CD4-positive, alpha-beta T cell treated with Interleukin-4 for 4 hours (primary cell): ENCODE measurements around the gene RHPN2.
"Not testable (repeated sequence)": the region's sequence is repeated elsewhere in the genome, so short reads cannot be mapped to it uniquely, and the experiment has no call there.

Source experiments
- DNase-seq: peaks from one replicate; pipeline ENCODE4 v3.0.0-alpha.2; 2020

The RHPN2 gene

DNA sequence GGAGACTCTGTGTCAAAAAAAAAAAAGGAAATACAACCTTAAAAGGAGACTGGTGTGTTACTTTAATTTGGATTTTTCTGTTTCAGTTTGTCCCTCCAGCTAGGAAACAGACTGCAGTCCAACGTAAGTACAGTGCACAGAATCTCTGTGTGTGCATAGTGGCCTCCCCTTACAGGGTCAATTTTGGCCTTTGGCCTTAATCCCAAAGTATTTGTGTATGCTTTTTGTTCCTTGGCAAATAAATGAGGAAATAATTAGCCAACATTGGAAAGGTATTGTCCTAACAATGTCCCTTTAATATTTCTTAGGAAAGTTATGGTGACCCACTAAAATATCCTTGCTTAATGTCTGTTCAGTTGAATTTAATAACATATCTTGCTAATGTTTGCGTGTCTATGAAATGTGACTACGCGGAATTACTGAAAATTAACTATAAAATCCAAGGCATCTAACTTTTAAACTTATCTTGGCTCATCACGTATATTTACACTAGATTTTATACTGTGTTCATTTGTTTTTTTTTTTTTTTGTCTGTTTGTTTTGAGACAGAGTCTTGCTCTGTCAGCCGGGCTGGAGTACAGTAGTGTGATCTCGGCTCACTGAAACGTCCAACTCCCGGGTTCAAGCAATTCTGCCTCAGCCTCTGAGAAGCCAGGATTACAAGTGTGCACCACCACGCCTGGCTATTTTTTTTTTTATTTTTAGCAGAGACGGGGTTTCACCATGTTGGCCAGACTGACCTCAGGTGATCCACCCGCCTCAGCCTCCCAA lies 39.0 kb downstream of the RHPN2 start:
- not testable (repeated sequence) for DNase-seq

DNA sequence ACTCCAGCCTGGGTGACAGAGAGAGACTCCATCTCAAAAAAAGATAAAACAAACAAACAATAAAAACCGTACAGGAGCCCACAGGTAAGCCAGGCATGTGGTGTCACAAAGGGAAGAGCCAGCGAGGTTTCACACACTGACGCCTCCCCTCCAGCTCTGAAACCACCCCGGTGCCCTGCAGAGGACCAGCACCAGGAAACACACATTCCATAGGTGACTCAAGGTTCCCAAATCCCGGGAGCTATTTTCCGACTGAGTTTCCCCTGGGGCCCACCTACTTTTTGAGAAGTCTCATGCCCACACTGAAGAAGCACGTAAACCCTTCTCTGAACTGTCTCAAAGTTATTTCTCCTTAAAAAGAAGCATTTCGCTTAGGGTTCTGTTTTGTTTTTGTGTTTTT lies 40.3 kb downstream of the RHPN2 start:
- DNase-seq = no peak

GRCh38 chr19:33022472-33023116 lies 42.1 kb downstream of the RHPN2 start:
- no peak for DNase-seq

DNA sequence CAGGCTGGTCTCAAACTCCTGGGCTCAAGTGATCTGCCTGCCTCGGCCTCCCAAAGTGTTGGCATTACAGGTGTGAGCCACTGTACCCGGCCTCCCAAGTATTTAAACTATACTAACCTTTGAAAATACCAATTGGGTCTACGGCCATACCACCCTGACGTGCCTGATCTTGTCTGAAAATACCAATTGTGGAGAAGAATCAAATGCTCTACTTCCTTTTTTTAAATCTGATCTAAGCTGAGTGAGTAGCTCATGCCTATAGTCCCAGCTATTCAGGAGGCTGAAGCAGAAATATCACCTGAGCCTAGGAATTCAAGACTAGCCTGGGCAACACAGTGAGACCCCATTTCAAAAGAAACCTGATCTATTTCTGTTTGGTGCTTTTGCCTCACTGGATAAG lies 53.8 kb downstream of the RHPN2 start:
- not testable (repeated sequence) for DNase-seq

DNA sequence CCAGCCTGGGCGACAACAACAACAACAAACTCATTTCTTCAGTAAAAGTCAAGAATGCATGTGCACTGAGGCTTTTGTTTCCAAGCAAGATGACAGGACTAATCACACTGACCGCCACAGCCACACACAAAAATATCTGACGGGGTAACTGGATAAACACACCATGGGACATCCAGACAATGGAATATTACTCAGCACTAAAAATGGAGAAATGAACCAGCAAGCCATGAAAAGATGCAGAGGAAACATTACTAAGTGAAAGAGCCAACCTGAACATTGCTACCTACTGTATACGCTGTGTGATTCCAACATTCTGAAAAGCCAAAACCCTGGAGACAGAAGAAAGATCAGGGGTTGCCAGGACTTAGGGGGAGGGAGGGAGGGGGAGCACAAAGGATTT lies 56.0 kb downstream of the RHPN2 start:
- no peak for DNase-seq

DNA sequence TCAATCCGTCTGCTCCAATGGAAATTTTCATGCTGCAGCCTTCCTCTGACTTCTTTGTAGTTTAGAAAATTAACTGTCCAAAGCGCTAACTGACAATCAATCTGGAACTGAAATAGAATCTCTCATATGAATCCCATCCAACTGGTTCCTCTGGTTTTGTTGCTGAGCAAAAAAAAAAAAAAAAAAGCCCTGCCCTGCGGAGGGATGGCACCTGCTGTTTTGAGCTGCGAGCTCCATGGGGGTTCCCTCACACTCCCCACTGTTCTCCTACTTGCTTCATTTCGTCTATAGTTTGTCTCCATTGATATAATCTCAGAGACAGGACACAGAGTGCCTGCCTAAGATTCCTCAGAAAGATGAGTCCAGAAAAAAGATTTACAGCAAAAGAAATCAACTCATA lies 59.2 kb downstream of the RHPN2 start:
- DNase-seq = no peak

DNA sequence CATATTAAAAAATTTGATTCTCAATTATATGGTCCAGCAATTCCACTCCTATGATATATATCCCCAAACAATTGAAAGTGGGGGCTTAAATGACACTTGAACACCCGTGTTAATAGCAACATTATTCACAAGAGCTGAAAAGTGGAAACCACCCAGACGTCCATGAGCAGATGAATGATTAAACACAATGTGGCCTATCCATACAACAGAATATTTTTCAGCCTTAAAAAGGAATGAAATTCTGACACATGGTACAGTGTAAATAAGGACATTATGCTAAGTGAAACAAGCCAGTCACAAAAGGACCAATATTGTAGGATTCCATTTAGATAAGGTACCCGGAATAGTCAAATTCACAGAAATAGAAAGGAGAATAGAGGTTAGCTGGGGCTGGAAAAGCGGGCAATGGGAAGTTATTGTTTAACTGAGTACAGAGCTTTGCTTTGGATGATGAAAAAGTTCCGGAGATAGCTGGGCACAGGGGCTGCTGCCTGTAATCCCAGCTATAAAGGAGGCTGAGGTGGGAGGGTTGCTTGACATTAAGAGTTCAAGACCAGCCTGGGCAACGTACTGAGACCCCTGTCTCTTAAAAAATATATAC lies 61.2 kb downstream of the RHPN2 start:
- not testable (repeated sequence) for DNase-seq

DNA sequence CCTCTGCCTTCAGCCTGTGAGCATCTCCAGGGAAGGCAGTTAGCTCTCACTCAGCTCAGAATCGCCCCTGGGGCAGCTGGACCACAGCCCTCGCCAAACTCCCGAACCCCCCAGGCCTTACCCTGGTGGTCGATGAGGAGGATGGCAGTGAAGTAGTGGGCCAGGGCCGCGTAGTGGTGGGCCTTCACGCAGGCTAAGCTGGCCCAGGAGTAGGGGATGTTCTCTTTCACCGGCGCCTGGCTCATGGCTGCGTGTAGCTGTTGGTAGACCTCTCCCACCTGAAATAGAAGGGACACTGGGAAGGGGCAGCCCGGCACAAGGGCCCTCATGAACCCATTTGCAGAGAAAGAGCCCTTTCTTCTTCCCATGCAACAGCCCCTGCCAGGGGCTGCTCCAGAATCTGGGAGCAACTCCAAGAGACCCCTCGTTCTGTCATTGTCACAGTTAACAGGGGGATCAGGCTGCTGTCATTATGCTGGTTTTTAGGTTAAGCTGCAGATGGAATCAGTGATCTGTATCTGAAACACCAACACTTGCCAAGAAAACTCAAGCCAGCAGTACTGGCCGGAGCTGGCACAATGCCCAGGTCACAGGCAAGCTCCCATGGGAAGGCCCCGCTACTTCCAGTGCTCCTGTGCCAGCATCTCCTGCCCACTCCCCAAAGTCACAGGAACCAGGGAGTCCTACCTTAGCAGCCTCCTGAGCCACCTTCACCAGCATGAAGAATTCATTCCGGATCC lies 62.4 kb downstream of the RHPN2 start:
- DNase-seq = not testable (repeated sequence)

- no peak for DNase-seq
Observed at GRCh38 chr19:33000910-33001309, 63.8 kb downstream of the RHPN2 start.

- DNase-seq = peak; percentile 19
Observed at GRCh38 chr19:33000510-33000909, 64.2 kb downstream of the RHPN2 start.

- DNase-seq = no peak
Observed at GRCh38 chr19:32998722-32999121, 66.0 kb downstream of the RHPN2 start.

GRCh38 chr19:32997716-32998355 lies 66.9 kb downstream of the RHPN2 start:
- no peak for DNase-seq

DNA sequence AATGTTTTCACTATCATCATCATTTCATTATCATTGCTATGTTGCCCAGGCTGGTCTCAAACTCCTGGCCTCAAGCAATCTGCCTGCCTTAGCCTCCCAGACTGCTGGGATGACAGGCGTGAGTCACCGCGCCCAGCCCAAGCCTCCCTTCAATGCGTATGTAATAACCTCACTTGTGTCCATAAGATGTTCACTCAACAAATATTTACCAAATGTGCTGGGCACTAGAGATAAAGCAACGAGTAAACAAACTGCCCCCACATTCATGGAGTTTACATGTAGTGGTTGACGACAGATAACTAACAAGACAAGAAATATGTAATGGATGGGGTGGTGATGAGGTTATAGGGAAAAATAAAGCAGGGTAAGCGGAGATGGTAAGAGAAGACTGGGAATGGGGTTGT lies 67.6 kb downstream of the RHPN2 start:
- not testable (repeated sequence) for DNase-seq

- not testable (repeated sequence) for DNase-seq
Observed at GRCh38 chr19:32995966-32996365, 68.7 kb downstream of the RHPN2 start.

DNA sequence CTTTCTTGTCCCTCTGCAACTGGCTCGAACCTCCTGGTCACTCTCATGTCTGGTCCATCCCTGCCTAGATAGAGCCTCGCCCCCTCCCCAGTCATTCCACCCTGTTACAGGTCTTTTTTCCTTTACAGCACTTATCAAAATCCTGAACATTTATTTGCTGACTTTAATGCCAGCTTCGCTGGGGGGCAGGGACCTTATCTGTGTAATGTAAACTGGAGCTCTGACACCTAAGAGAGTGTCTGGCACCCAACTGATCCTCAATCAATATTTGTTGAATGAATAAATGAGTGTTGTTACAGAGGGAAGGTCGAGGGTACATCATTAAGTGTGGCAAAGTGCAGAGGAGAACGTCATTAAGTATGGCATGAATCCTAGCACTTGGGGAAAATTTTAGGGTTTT lies 76.0 kb downstream of the RHPN2 start:
- DNase-seq = no peak

DNA sequence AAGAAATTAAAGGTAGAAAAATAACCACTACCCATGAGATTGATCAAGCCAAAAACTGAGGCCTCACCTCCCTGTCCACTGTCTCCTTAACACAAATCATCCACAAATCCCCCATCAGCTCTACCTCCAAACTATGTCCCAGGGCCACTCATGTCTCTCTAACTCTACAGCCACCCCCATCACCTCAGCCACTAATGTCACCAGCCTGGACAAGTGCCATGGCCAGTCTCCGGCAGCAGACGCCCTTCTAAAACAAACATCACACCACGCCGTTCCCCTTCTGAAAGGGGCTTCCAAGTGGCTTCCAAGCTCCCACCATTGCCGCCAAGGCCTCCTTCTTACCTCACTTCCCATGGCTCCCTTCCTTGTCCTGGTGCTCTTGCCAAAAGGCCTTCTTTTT lies 76.4 kb downstream of the RHPN2 start:
- not testable (repeated sequence) for DNase-seq

- not testable (repeated sequence) for DNase-seq
Observed at GRCh38 chr19:32982488-32982887, 82.2 kb downstream of the RHPN2 start.

DNA sequence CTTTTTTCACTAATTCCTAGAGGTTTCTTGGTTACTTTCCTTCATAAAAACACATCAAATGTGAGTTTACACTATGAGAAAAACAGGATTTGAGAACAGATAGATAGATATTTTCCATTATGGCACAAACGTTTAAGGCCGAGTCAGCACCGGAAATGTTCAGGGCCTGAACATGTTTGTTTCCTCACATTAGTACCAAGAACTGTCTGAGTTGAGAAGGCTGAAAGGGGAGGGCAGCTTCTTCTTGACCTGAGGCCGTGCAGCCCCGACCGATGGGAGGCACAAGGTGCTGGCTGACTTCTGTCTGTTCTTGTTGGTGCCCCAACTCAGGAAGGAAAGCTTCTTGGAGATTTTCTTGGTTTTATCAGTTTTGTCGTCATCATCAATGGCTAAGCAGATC lies 84.9 kb downstream of the RHPN2 start:
- not testable (repeated sequence) for DNase-seq

GRCh38 chr19:32977813-32978212 lies 86.9 kb downstream of the RHPN2 start:
- not testable (repeated sequence) for DNase-seq

- no peak for DNase-seq
Observed at GRCh38 chr19:32977280-32977679, 87.4 kb downstream of the RHPN2 start.

GRCh38 chr19:32976223-32976805 lies 88.4 kb downstream of the RHPN2 start:
- peak; percentile 67 for DNase-seq
